ENCODE results near the gene HNRNPU. TPM values are rescaled to one million over a fixed set of nuclear protein-coding genes. Genes with fewer than 3 reads are reported as not detected.
A peak's percentile ranks its signal among the peaks of the same experiment; 100 is the strongest.

The HNRNPU gene
- total and polyA plus RNA-seq, 2 experiments from 2014 or later = 422 to 687 TPM

DNA sequence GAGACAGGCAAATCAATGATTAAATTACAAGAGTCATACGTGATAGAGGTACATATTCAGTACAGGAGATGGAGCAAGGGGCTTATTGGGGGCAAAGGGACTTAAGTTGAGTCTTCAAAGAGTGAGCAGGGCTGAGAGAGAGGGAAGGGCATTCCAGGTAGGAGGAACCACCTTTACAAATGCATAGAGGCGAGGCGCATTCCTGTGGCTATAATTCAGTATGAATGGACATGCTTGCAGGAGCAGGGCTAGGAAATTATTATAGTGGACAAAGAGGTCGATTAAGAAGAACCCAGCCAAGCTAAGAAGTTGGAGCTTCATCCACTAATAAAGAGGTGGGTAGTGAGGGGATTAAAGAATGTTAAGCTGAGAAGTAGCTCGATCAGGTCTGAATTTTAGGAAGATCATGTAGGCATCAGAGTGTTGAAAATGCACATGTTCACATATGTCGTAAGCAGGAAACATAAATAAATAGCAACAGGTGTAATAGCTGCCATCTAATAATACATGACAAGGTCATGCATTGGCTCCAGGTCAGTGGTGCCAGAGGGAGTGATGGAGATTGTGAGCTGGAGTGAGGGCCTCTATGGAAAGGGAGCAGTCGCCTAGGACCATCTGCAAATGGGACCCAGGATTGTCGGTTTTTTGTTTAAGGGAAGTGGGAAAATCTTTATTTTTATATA, 12.0 kb upstream of the HNRNPU start:
- H3K4me3 Mint-ChIP-seq = no peak overlapping the region
- TF ChIP-seq STAT1 (IDR thresholded peaks at IDR 0.05; ENCODE audit: unreplicated experiment) (no peak), POLR2AphosphoS5 (IDR thresholded peaks at IDR 0.05; ENCODE audit: low read depth) (no peak), EZH2 (IDR thresholded peaks at IDR 0.05; ENCODE audit: low read depth, unreplicated experiment) (no peak), NANOG (IDR thresholded peaks at IDR 0.05; ENCODE audit: borderline replicate concordance) (no peak), JUNB (IDR thresholded peaks at IDR 0.05; ENCODE audit: unreplicated experiment) (no peak), CREB1 (CRISPR knock-in tag; IDR thresholded peaks at IDR 0.05; ENCODE audit: low read depth) (no peak), ZNF331 (CRISPR knock-in tag; IDR thresholded peaks at IDR 0.05; ENCODE audit: low read depth) (no peak), ZNF114 (CRISPR knock-in tag; IDR thresholded peaks at IDR 0.05) (no peak), EZH2phosphoT487 (IDR thresholded peaks at IDR 0.05; ENCODE audit: unreplicated experiment) (no peak)
- TF ChIP-seq, protein P1, sequence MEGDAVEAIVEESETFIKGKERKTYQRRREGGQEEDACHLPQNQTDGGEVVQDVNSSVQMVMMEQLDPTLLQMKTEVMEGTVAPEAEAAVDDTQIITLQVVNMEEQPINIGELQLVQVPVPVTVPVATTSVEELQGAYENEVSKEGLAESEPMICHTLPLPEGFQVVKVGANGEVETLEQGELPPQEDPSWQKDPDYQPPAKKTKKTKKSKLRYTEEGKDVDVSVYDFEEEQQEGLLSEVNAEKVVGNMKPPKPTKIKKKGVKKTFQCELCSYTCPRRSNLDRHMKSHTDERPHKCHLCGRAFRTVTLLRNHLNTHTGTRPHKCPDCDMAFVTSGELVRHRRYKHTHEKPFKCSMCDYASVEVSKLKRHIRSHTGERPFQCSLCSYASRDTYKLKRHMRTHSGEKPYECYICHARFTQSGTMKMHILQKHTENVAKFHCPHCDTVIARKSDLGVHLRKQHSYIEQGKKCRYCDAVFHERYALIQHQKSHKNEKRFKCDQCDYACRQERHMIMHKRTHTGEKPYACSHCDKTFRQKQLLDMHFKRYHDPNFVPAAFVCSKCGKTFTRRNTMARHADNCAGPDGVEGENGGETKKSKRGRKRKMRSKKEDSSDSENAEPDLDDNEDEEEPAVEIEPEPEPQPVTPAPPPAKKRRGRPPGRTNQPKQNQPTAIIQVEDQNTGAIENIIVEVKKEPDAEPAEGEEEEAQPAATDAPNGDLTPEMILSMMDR (conservative IDR thresholded peaks at IDR 0.05; ENCODE audit: low read depth in 2 of 2) = no peak
- TF ChIP-seq, protein P2, sequence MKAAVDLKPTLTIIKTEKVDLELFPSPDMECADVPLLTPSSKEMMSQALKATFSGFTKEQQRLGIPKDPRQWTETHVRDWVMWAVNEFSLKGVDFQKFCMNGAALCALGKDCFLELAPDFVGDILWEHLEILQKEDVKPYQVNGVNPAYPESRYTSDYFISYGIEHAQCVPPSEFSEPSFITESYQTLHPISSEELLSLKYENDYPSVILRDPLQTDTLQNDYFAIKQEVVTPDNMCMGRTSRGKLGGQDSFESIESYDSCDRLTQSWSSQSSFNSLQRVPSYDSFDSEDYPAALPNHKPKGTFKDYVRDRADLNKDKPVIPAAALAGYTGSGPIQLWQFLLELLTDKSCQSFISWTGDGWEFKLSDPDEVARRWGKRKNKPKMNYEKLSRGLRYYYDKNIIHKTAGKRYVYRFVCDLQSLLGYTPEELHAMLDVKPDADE (IDR thresholded peaks at IDR 0.05) = no peak
- TF ChIP-seq, protein P3, sequence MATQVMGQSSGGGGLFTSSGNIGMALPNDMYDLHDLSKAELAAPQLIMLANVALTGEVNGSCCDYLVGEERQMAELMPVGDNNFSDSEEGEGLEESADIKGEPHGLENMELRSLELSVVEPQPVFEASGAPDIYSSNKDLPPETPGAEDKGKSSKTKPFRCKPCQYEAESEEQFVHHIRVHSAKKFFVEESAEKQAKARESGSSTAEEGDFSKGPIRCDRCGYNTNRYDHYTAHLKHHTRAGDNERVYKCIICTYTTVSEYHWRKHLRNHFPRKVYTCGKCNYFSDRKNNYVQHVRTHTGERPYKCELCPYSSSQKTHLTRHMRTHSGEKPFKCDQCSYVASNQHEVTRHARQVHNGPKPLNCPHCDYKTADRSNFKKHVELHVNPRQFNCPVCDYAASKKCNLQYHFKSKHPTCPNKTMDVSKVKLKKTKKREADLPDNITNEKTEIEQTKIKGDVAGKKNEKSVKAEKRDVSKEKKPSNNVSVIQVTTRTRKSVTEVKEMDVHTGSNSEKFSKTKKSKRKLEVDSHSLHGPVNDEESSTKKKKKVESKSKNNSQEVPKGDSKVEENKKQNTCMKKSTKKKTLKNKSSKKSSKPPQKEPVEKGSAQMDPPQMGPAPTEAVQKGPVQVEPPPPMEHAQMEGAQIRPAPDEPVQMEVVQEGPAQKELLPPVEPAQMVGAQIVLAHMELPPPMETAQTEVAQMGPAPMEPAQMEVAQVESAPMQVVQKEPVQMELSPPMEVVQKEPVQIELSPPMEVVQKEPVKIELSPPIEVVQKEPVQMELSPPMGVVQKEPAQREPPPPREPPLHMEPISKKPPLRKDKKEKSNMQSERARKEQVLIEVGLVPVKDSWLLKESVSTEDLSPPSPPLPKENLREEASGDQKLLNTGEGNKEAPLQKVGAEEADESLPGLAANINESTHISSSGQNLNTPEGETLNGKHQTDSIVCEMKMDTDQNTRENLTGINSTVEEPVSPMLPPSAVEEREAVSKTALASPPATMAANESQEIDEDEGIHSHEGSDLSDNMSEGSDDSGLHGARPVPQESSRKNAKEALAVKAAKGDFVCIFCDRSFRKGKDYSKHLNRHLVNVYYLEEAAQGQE (IDR thresholded peaks at IDR 0.05; ENCODE audit: unreplicated experiment) = no peak
- TF ChIP-seq, protein P4, sequence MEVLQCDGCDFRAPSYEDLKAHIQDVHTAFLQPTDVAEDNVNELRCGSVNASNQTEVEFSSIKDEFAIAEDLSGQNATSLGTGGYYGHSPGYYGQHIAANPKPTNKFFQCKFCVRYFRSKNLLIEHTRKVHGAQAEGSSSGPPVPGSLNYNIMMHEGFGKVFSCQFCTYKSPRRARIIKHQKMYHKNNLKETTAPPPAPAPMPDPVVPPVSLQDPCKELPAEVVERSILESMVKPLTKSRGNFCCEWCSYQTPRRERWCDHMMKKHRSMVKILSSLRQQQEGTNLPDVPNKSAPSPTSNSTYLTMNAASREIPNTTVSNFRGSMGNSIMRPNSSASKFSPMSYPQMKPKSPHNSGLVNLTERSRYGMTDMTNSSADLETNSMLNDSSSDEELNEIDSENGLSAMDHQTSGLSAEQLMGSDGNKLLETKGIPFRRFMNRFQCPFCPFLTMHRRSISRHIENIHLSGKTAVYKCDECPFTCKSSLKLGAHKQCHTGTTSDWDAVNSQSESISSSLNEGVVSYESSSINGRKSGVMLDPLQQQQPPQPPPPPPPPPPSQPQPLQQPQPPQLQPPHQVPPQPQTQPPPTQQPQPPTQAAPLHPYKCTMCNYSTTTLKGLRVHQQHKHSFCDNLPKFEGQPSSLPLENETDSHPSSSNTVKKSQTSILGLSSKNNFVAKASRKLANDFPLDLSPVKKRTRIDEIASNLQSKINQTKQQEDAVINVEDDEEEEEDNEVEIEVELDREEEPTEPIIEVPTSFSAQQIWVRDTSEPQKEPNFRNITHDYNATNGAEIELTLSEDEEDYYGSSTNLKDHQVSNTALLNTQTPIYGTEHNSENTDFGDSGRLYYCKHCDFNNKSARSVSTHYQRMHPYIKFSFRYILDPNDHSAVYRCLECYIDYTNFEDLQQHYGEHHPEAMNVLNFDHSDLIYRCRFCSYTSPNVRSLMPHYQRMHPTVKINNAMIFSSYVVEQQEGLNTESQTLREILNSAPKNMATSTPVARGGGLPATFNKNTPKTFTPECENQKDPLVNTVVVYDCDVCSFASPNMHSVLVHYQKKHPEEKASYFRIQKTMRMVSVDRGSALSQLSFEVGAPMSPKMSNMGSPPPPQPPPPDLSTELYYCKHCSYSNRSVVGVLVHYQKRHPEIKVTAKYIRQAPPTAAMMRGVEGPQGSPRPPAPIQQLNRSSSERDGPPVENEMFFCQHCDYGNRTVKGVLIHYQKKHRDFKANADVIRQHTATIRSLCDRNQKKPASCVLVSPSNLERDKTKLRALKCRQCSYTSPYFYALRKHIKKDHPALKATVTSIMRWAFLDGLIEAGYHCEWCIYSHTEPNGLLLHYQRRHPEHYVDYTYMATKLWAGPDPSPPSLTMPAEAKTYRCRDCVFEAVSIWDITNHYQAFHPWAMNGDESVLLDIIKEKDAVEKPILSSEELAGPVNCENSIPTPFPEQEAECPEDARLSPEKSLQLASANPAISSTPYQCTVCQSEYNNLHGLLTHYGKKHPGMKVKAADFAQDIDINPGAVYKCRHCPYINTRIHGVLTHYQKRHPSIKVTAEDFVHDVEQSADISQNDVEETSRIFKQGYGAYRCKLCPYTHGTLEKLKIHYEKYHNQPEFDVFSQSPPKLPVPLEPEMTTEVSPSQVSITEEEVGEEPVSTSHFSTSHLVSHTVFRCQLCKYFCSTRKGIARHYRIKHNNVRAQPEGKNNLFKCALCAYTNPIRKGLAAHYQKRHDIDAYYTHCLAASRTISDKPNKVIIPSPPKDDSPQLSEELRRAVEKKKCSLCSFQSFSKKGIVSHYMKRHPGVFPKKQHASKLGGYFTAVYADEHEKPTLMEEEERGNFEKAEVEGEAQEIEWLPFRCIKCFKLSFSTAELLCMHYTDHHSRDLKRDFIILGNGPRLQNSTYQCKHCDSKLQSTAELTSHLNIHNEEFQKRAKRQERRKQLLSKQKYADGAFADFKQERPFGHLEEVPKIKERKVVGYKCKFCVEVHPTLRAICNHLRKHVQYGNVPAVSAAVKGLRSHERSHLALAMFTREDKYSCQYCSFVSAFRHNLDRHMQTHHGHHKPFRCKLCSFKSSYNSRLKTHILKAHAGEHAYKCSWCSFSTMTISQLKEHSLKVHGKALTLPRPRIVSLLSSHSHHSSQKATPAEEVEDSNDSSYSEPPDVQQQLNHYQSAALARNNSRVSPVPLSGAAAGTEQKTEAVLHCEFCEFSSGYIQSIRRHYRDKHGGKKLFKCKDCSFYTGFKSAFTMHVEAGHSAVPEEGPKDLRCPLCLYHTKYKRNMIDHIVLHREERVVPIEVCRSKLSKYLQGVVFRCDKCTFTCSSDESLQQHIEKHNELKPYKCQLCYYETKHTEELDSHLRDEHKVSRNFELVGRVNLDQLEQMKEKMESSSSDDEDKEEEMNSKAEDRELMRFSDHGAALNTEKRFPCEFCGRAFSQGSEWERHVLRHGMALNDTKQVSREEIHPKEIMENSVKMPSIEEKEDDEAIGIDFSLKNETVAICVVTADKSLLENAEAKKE (CRISPR knock-in tag; IDR thresholded peaks at IDR 0.05) = no peak
- no peaks in the 10 kb centered on the region for H3K9me3 Mint-ChIP-seq
- Histone ChIP-seq H3K4me2 (no peak overlapping the region), H2AFZ (peak overlapping the region; percentile 32), H3K27ac (ENCODE audit: low read depth) (no peak overlapping the region), H3K36me3 (ENCODE audit: insufficient read depth) (no peaks in the 10 kb centered on the region), H3K27me3 (ENCODE audit: insufficient read depth) (no peaks in the 10 kb centered on the region), H3K4me3 (no peak overlapping the region), H4K20me1 (replicated peaks; ENCODE audit: insufficient read depth) (no peaks in the 10 kb centered on the region), H3K9me2 (ENCODE audit: insufficient read depth) (no peaks in the 10 kb centered on the region), H3F3A (replicated peaks; ENCODE audit: low read depth) (no peaks in the 10 kb centered on the region), H3K4me1 (ENCODE audit: insufficient read depth) (peaks cover 14% of the 10 kb centered on the region), H3K79me2 (replicated peaks; ENCODE audit: insufficient read depth) (no peaks in the 10 kb centered on the region)
- H3K27ac Mint-ChIP-seq = no peak overlapping the region
- H3K36me3 Mint-ChIP-seq (ENCODE audit: low read depth) = no peaks in the 10 kb centered on the region
- DNase-seq (ENCODE audit: low spot score) (no peak), ATAC-seq (no peak)
- H3K27me3 Mint-ChIP-seq (ENCODE audit: insufficient read depth, low read depth, poor library complexity) = peaks cover 6% of the 10 kb centered on the region
- peaks cover 21% of the 10 kb centered on the region for H3K4me1 Mint-ChIP-seq

Data from GM23338 (cell line).